Measurements from ENCODE around the gene LRP1B.

The LRP1B gene

GRCh38 chr2:140808211-140808610 lies 1322.6 kb downstream of the LRP1B start:
- no peak for DNase-seq (ENCODE audit: low read depth)

GRCh38 chr2:140804700-140805260 lies 1326.0 kb downstream of the LRP1B start:
- DNase-seq (ENCODE audit: low read depth): no peak

- DNase-seq (ENCODE audit: low read depth): no peak
Measured at GRCh38 chr2:140801311-140801710, 1329.5 kb downstream of the LRP1B start.

GRCh38 chr2:140797718-140798117 lies 1333.1 kb downstream of the LRP1B start:
- DNase-seq (ENCODE audit: low read depth): no peak

- DNase-seq (ENCODE audit: low read depth): no peak
Measured at GRCh38 chr2:140791802-140792201, 1339.0 kb downstream of the LRP1B start.

- no peak for DNase-seq (ENCODE audit: low read depth)
Measured at GRCh38 chr2:140786585-140786984, 1344.2 kb downstream of the LRP1B start.

- no peak for DNase-seq (ENCODE audit: low read depth)
Measured at GRCh38 chr2:140775411-140775810, 1355.4 kb downstream of the LRP1B start.

GRCh38 chr2:140770645-140771044 lies 1360.2 kb downstream of the LRP1B start:
- no peak for DNase-seq (ENCODE audit: low read depth)

- DNase-seq (ENCODE audit: low read depth): no peak
Measured at GRCh38 chr2:140761807-140762206, 1369.0 kb downstream of the LRP1B start.

GRCh38 chr2:140759426-140760156 lies 1371.2 kb downstream of the LRP1B start:
- no peak for DNase-seq (ENCODE audit: low read depth)

- no peak for DNase-seq (ENCODE audit: low read depth)
Measured at GRCh38 chr2:140747665-140748064, 1383.2 kb downstream of the LRP1B start.

- DNase-seq (ENCODE audit: low read depth): no peak
Measured at GRCh38 chr2:140747090-140747489, 1383.7 kb downstream of the LRP1B start.

GRCh38 chr2:140744379-140744778 lies 1386.4 kb downstream of the LRP1B start:
- no peak for DNase-seq (ENCODE audit: low read depth)

GRCh38 chr2:140737006-140737405 lies 1393.8 kb downstream of the LRP1B start:
- no peak for DNase-seq (ENCODE audit: low read depth)

GRCh38 chr2:140734992-140735391 lies 1395.8 kb downstream of the LRP1B start:
- no peak for DNase-seq (ENCODE audit: low read depth)

- DNase-seq (ENCODE audit: low read depth): no peak
Measured at GRCh38 chr2:140718999-140719398, 1411.8 kb downstream of the LRP1B start.

GRCh38 chr2:140717481-140717880 lies 1413.3 kb downstream of the LRP1B start:
- DNase-seq (ENCODE audit: low read depth): no peak

GRCh38 chr2:140714586-140714985 lies 1416.2 kb downstream of the LRP1B start:
- no peak for DNase-seq (ENCODE audit: low read depth)

GRCh38 chr2:140711867-140712266 lies 1418.9 kb downstream of the LRP1B start:
- DNase-seq (ENCODE audit: low read depth): no peak

GRCh38 chr2:140701726-140702125 lies 1429.1 kb downstream of the LRP1B start:
- no peak for DNase-seq (ENCODE audit: low read depth)

- no peak for DNase-seq (ENCODE audit: low read depth)
Measured at GRCh38 chr2:140698636-140699035, 1432.2 kb downstream of the LRP1B start.

GRCh38 chr2:140696449-140696848 lies 1434.4 kb downstream of the LRP1B start:
- no peak for DNase-seq (ENCODE audit: low read depth)

- DNase-seq (ENCODE audit: low read depth): no peak
Measured at GRCh38 chr2:140695155-140695554, 1435.7 kb downstream of the LRP1B start.

GRCh38 chr2:140687825-140688224 lies 1443.0 kb downstream of the LRP1B start:
- DNase-seq (ENCODE audit: low read depth): no peak
